Nephron (organoid): ENCODE measurements around the gene BRPF3.

Source experiments
- H3K27ac Mint-ChIP-seq, 3 experiments: 2 replicates each; pipeline ENCODE4 v1.8.0; 2020; ENCODE audit warnings: mixed read lengths in 3 of 3, mild to moderate bottlenecking in 2 of 3, moderate library complexity in 1 of 3
- H3K27me3 Mint-ChIP-seq: 2 replicates; pipeline ENCODE4 v1.8.0; 2021; ENCODE audit warnings: low read depth, mild to moderate bottlenecking, moderate library complexity, mixed read lengths
- H3K36me3 Mint-ChIP-seq: 2 replicates; pipeline ENCODE4 v1.8.0; 2020; ENCODE audit warnings: low read depth, mixed read lengths
- H3K4me1 Mint-ChIP-seq: 2 replicates; pipeline ENCODE4 v1.8.0; 2020; ENCODE audit warnings: mixed read lengths
- H3K4me3 Mint-ChIP-seq, 3 experiments: 2 replicates each; pipeline ENCODE4 v1.8.0; 2020; ENCODE audit warnings: mild to moderate bottlenecking in 3 of 3, mixed read lengths in 3 of 3, moderate library complexity in 2 of 3
- H3K9me3 Mint-ChIP-seq: 2 replicates; pipeline ENCODE4 v1.8.0; 2020; ENCODE audit warnings: mixed read lengths
- TF ChIP-seq, protein P1 (sequence below), 3 experiments: fragments of 200-600 bp; sonication (generic); IDR thresholded peaks; one replicate each; pipeline ENCODE4 v1.5.0; 2021; ENCODE audit warnings: antibody characterized with exemption in 3 of 3; ENCODE audit not compliant: unreplicated experiment in 3 of 3

The BRPF3 gene

DNA sequence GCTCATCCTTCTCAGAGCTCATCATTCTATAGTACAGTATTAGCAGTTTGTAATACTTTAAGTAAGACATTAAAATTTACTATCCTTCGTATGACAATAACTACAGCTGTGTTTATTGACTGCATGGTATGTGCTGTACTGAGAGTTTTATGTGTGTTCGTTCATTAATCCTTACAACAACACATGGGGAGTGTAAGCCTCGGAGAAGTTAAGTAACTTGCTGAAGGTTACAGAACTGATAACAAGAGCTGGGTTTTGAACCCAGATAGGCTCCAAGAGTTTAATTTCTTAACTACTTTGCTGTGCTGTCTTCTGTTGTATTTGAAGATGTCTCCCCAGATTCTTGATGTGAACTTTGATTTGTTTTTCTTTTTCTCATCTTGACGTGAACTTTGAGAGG lies 23.7 kb downstream of the BRPF3 start:
- H3K36me3 Mint-ChIP-seq = peaks cover 74% of the 10 kb centered on the region
- no peaks in the 10 kb centered on the region for H3K9me3 Mint-ChIP-seq
- no peaks in the 10 kb centered on the region for H3K27me3 Mint-ChIP-seq
- no peaks in the 10 kb centered on the region for H3K4me1 Mint-ChIP-seq
- TF ChIP-seq, protein P1, sequence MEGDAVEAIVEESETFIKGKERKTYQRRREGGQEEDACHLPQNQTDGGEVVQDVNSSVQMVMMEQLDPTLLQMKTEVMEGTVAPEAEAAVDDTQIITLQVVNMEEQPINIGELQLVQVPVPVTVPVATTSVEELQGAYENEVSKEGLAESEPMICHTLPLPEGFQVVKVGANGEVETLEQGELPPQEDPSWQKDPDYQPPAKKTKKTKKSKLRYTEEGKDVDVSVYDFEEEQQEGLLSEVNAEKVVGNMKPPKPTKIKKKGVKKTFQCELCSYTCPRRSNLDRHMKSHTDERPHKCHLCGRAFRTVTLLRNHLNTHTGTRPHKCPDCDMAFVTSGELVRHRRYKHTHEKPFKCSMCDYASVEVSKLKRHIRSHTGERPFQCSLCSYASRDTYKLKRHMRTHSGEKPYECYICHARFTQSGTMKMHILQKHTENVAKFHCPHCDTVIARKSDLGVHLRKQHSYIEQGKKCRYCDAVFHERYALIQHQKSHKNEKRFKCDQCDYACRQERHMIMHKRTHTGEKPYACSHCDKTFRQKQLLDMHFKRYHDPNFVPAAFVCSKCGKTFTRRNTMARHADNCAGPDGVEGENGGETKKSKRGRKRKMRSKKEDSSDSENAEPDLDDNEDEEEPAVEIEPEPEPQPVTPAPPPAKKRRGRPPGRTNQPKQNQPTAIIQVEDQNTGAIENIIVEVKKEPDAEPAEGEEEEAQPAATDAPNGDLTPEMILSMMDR (IDR thresholded peaks at IDR 0.05; ENCODE audit: unreplicated experiment in 3 of 3) = no peak
- H3K27ac Mint-ChIP-seq = peak overlapping the region in 1 of 3 experiments; percentile 37
- H3K4me3 Mint-ChIP-seq = no peak overlapping the region

- H3K27me3 Mint-ChIP-seq = no peaks in the 10 kb centered on the region
These were observed 25.1 kb downstream of the BRPF3 start for GRCh38 chr6:36221674-36222073.

DNA sequence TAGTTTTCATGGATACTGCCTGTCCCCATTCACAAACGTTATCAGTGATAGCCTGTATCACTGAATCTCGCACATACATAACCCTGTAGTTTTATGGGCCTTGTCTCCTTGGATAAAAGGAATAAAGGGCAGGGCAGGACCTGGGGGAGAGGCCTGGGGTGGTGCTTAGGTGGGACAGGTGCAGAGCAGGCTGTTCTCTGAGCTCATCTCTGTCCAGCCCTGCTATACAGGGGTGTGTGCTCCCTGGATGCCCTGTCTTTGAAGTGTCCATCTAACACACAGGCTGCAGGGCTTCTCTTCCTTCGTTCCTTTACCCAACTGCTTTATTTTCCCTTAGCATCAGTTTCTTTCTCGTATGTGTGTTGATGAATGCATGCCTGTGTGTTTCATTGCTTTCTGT lies 26.4 kb downstream of the BRPF3 start:
- Mint-ChIP-seq H3K4me1 (peaks cover 5% of the 10 kb centered on the region), H3K27me3 (no peaks in the 10 kb centered on the region), H3K27ac (no peak overlapping the region), H3K9me3 (no peaks in the 10 kb centered on the region), H3K36me3 (peaks cover 74% of the 10 kb centered on the region), H3K4me3 (no peak overlapping the region)
- TF ChIP-seq, protein P1 (IDR thresholded peaks at IDR 0.05; ENCODE audit: unreplicated experiment in 3 of 3) = no peak

More at GRCh38 chr6:36221674-36222073, 25.1 kb downstream of the BRPF3 start:
- Mint-ChIP-seq H3K27ac (no peak overlapping the region), H3K9me3 (no peaks in the 10 kb centered on the region), H3K4me3 (no peak overlapping the region), H3K36me3 (peaks cover 73% of the 10 kb centered on the region), H3K4me1 (peaks cover 5% of the 10 kb centered on the region)
- TF ChIP-seq, protein P1 (IDR thresholded peaks at IDR 0.05; ENCODE audit: unreplicated experiment in 3 of 3) = no peak

DNA sequence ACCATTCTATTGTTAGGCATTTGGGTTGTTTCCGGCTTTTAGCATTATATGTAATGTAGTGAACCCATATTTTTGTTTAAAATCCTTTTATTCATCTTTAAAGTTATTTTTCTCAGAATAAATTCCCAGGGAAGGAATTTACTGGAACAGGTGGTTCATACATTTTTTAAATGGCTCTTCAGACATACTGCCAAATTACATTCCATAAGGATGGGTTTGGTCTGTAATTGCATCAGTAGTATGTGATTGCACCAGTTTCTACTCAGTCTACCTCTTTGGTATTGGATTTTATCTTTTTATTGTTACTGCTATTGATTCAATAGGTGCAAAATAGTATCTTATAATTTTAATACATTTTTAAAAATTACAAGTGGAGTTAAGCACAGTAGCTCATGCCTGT lies 27.2 kb downstream of the BRPF3 start:
- peak overlapping the region in 1 of 3 experiments; percentile 37 for H3K27ac Mint-ChIP-seq
- H3K4me3 Mint-ChIP-seq = no peak overlapping the region
- H3K27me3 Mint-ChIP-seq = no peaks in the 10 kb centered on the region
- TF ChIP-seq, protein P1 (IDR thresholded peaks at IDR 0.05; ENCODE audit: unreplicated experiment in 3 of 3) = no peak
- H3K36me3 Mint-ChIP-seq = peaks cover 74% of the 10 kb centered on the region
- peaks cover 5% of the 10 kb centered on the region for H3K4me1 Mint-ChIP-seq
- no peaks in the 10 kb centered on the region for H3K9me3 Mint-ChIP-seq

- Mint-ChIP-seq H3K4me1 (peaks cover 5% of the 10 kb centered on the region), H3K36me3 (peaks cover 79% of the 10 kb centered on the region), H3K27me3 (no peaks in the 10 kb centered on the region), H3K4me3 (no peak overlapping the region), H3K9me3 (no peaks in the 10 kb centered on the region), H3K27ac (peak overlapping the region in 2 of 3 experiments; percentile 37 to 82)
- TF ChIP-seq, protein P1 (IDR thresholded peaks at IDR 0.05; ENCODE audit: unreplicated experiment in 3 of 3) = no peak
These were observed 28.4 kb downstream of the BRPF3 start for GRCh38 chr6:36224918-36225461.

GRCh38 chr6:36226438-36227047 lies 30.0 kb downstream of the BRPF3 start:
- Mint-ChIP-seq H3K27ac (no peak overlapping the region), H3K4me1 (peaks cover 5% of the 10 kb centered on the region), H3K4me3 (no peak overlapping the region), H3K36me3 (peaks cover 86% of the 10 kb centered on the region), H3K9me3 (no peaks in the 10 kb centered on the region), H3K27me3 (no peaks in the 10 kb centered on the region)
- TF ChIP-seq, protein P1 (IDR thresholded peaks at IDR 0.05; ENCODE audit: unreplicated experiment in 3 of 3) = no peak
